Measurements from ENCODE around the gene DNMT3A.

DNMT3A gene

DNA sequence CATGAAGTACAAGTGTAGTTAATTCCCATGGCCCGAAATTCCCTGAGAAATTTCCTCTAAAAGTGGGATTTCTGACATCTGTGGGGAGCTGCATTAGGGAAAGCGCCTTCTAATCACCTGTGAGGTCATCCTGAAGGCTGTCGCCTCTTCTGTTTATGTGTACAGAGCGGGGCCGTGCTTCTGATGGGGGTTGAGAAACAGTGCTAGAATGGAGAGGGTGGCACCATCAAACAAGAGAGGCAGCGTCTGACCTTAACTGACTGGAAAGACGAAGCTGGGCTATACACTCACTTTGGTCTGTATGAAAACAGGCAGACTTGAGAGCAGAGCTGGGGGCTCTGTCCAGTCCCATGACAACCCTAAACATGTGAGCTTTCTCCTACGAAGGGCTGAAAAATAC lies 44.2 kb upstream of the DNMT3A start:
- TF ChIP-seq SIN3A (IDR thresholded peaks at IDR 0.05; ENCODE audit: borderline replicate concordance, insufficient read depth, low read length) (no peak), POLR2AphosphoS5 (IDR thresholded peaks at IDR 0.05; ENCODE audit: low read depth, low read length) (no peak), FOXP2 (optimal IDR thresholded peaks at IDR 0.05; ENCODE audit: borderline replicate concordance, extremely low read depth, extremely low read length, insufficient read depth) (no peak)

DNA sequence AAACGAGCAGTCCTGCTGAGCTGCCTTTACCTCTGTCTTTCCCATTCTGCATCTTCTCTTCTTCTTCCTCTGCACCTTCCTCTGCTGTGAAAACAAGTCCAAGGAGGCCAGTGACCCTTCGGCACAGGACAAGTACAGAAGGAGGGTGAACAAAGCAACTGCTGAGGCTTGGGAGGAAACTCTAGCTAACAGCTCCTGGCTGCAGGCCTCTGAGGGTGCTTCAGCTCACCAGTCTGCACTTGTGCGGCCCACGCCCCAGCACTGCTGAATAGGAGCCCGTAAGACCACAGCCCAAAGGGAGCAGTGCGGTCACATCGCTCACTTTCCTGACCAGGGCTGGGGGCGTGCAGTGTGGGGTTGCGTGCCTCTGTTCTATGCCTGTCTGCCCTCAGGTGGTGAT lies 42.1 kb upstream of the DNMT3A start:
- TF ChIP-seq POLR2AphosphoS5 (IDR thresholded peaks at IDR 0.05; ENCODE audit: low read depth, low read length) = no peak
- no peak for TF ChIP-seq SIN3A (IDR thresholded peaks at IDR 0.05; ENCODE audit: borderline replicate concordance, insufficient read depth, low read length)
- TF ChIP-seq, protein P1, sequence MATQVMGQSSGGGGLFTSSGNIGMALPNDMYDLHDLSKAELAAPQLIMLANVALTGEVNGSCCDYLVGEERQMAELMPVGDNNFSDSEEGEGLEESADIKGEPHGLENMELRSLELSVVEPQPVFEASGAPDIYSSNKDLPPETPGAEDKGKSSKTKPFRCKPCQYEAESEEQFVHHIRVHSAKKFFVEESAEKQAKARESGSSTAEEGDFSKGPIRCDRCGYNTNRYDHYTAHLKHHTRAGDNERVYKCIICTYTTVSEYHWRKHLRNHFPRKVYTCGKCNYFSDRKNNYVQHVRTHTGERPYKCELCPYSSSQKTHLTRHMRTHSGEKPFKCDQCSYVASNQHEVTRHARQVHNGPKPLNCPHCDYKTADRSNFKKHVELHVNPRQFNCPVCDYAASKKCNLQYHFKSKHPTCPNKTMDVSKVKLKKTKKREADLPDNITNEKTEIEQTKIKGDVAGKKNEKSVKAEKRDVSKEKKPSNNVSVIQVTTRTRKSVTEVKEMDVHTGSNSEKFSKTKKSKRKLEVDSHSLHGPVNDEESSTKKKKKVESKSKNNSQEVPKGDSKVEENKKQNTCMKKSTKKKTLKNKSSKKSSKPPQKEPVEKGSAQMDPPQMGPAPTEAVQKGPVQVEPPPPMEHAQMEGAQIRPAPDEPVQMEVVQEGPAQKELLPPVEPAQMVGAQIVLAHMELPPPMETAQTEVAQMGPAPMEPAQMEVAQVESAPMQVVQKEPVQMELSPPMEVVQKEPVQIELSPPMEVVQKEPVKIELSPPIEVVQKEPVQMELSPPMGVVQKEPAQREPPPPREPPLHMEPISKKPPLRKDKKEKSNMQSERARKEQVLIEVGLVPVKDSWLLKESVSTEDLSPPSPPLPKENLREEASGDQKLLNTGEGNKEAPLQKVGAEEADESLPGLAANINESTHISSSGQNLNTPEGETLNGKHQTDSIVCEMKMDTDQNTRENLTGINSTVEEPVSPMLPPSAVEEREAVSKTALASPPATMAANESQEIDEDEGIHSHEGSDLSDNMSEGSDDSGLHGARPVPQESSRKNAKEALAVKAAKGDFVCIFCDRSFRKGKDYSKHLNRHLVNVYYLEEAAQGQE (IDR thresholded peaks at IDR 0.05; ENCODE audit: insufficient read depth in 1 of 2, low read depth in 2 of 2, low read length in 2 of 2) = no peak
- TF ChIP-seq FOXP2 (optimal IDR thresholded peaks at IDR 0.05; ENCODE audit: borderline replicate concordance, extremely low read depth, extremely low read length, insufficient read depth) = no peak
- TF ChIP-seq TAF1 (IDR thresholded peaks at IDR 0.05; ENCODE audit: borderline replicate concordance, insufficient read depth, low read length) = no peak

DNA sequence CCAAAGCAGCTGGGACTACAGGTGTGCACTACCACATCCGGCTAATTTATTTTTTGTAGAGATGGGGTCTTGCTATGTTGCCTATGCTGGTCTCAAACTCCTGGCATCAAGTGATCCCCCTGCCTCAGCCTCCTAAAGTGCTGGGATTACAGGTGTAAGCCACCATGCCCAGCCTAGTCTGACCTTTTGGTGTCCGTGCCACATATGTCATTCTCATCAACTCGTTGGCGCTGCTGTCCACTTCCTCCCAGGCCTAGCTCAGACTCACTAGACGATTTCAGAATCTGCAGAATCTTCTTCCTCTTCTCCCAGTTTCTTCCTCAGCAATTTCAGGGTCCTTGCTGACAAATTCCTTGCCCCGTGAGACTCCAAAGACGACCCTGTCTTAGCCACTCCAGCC lies 39.8 kb upstream of the DNMT3A start:
- no peak for TF ChIP-seq POLR2AphosphoS5 (IDR thresholded peaks at IDR 0.05; ENCODE audit: low read depth, low read length)
- TF ChIP-seq SIN3A (IDR thresholded peaks at IDR 0.05; ENCODE audit: borderline replicate concordance, insufficient read depth, low read length) = no peak
- no peak for TF ChIP-seq FOXP2 (optimal IDR thresholded peaks at IDR 0.05; ENCODE audit: borderline replicate concordance, extremely low read depth, extremely low read length, insufficient read depth)
- TF ChIP-seq, protein P1 (IDR thresholded peaks at IDR 0.05; ENCODE audit: insufficient read depth in 1 of 2, low read depth in 2 of 2, low read length in 2 of 2) = no peak
- TF ChIP-seq TAF1 (IDR thresholded peaks at IDR 0.05; ENCODE audit: borderline replicate concordance, insufficient read depth, low read length) = no peak

DNA sequence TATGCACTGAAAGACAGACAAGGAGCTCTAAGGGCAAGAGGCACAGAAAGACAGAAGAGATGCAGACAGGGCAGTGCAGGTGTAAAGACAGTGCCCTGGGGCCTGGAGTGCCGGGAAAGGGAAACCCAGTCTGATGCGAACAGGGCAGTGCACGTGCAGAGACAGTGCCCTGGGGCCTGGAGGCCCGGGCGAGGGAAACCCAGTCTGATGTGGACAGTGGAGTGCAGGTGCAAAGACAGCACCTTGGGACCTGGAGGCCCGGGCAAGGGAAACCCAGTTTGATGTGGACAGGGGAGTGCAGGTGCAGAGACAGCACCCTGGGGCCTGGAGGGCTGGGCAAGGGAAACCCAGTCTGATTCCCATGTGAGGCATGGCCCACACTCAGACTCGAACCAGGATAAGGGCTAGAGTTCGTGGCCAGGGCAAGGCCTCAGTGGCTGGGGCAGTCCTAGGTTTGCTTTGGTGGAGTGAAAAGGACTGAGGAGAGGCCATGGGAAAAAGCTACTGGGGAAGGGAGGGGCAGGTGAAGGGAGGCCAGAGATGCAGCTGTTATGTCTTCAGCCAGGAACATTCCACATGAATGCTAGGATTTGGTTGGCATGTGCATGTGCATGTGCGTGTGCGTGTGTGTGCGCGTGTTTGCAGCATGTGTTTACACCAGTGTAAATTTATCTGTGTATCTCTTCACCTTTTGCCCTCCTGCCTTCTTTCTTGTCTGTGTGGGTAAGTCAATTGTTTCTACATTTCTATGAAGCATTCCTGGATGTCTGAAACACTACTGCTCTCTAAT lies 39.1 kb upstream of the DNMT3A start:
- TF ChIP-seq FOXP2 (optimal IDR thresholded peaks at IDR 0.05; ENCODE audit: borderline replicate concordance, extremely low read depth, extremely low read length, insufficient read depth) (no peak), POLR2AphosphoS5 (IDR thresholded peaks at IDR 0.05; ENCODE audit: low read depth, low read length) (no peak)
- TF ChIP-seq, protein P1 (IDR thresholded peaks at IDR 0.05; ENCODE audit: insufficient read depth in 1 of 2, low read depth in 2 of 2, low read length in 2 of 2) = no peak

DNA sequence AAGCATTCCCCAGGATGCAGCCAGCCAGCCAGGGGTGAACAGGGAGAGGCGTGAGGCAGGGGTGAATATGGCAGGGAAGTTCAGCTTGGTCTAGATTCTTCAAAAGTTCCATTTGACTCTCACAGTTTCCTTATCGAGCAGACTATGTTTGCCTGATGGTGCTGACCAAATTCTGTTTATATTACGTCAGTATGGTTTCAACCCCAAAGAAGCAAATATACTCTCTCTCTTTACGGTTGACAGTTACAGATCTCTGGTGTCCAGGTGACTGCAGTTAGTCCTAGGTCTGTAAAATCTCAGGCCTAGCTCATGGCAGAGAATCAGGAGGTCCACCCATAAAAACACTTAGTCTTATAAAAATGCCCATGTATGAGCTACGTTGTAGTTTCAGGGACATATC lies 38.3 kb upstream of the DNMT3A start:
- TF ChIP-seq POLR2AphosphoS5 (IDR thresholded peaks at IDR 0.05; ENCODE audit: low read depth, low read length) (no peak), SIN3A (IDR thresholded peaks at IDR 0.05; ENCODE audit: borderline replicate concordance, insufficient read depth, low read length) (no peak), TAF1 (IDR thresholded peaks at IDR 0.05; ENCODE audit: borderline replicate concordance, insufficient read depth, low read length) (no peak), FOXP2 (optimal IDR thresholded peaks at IDR 0.05; ENCODE audit: borderline replicate concordance, extremely low read depth, extremely low read length, insufficient read depth) (no peak)
- TF ChIP-seq, protein P1 (IDR thresholded peaks at IDR 0.05; ENCODE audit: insufficient read depth in 1 of 2, low read depth in 2 of 2, low read length in 2 of 2) = no peak
